Fibroblast of lung (primary cell): Measurements from ENCODE around the gene PIAS1. TPM values are rescaled to one million over a fixed set of nuclear protein-coding genes. Genes with fewer than 3 reads are reported as not detected.

Experiments used
- DNase-seq, 2 donors: peaks; one replicate each; pipeline versions ENCODE4 v3.0.0 to v3.0.0-alpha.2; 2010; ENCODE audit warnings: low read depth in 2 of 2
- H2AFZ ChIP-seq: 2 replicates; pipeline ENCODE4 v1.5.1; 2012; ENCODE audit warnings: low read length, control low read depth, inconsistent platforms
- H3K27ac ChIP-seq: 2 replicates; pipeline ENCODE4 v1.5.1; 2011; ENCODE audit warnings: low read length, control low read depth; ENCODE audit not compliant: insufficient read depth
- H3K27me3 ChIP-seq: 2 replicates; pipeline ENCODE4 v1.5.1; 2011; ENCODE audit warnings: mild to moderate bottlenecking, low read length; ENCODE audit not compliant: control insufficient read depth, insufficient read depth
- H3K36me3 ChIP-seq: 2 replicates; pipeline ENCODE4 v1.5.1; 2011; ENCODE audit warnings: low read length; ENCODE audit not compliant: control insufficient read depth, insufficient read depth
- H3K4me1 ChIP-seq: 2 replicates; pipeline ENCODE4 v1.5.1; 2011; ENCODE audit warnings: low read length; ENCODE audit not compliant: control insufficient read depth, insufficient read depth; ENCODE audit errors: extremely low read depth
- H3K4me2 ChIP-seq: 2 replicates; pipeline ENCODE4 v1.5.1; 2011; ENCODE audit warnings: low read length, control low read depth; ENCODE audit not compliant: insufficient read depth; ENCODE audit errors: extremely low read depth
- H3K4me3 ChIP-seq, 4 experiments: fragments of 200-600 bp in 1 of 4; sonication (generic) in 1 of 4; replicated peaks in 1 of 4; 2 replicates each; pipeline ENCODE4 v1.5.1; 2011 to 2016; ENCODE audit warnings: low read length in 4 of 4, low read depth in 3 of 4, mild to moderate bottlenecking in 3 of 4, control low read depth in 2 of 4, inconsistent platforms in 1 of 4, mixed read lengths in 1 of 4; ENCODE audit not compliant: insufficient read depth in 1 of 4; ENCODE audit errors: control extremely low read depth in 1 of 4
- H3K79me2 ChIP-seq: 2 replicates; pipeline ENCODE4 v1.5.1; 2012; ENCODE audit warnings: mild to moderate bottlenecking, low read length, inconsistent platforms; ENCODE audit not compliant: control insufficient read depth, insufficient read depth
- H3K9ac ChIP-seq: 2 replicates; pipeline ENCODE4 v1.5.1; 2011; ENCODE audit warnings: mild to moderate bottlenecking, low read length, control low read depth; ENCODE audit not compliant: insufficient read depth
- H3K9me3 ChIP-seq: 2 replicates; pipeline ENCODE4 v1.5.1; 2012; ENCODE audit warnings: low read depth, low read length; ENCODE audit not compliant: control insufficient read depth, insufficient read depth
- H4K20me1 ChIP-seq: 2 replicates; pipeline ENCODE4 v1.5.1; 2011; ENCODE audit warnings: low read length; ENCODE audit not compliant: control insufficient read depth, insufficient read depth; ENCODE audit errors: extremely low read depth
- EZH2 ChIP-seq: IDR thresholded peaks from 2 replicates; pipeline ENCODE4 v1.5.1; 2012; ENCODE audit warnings: low read length, control low read depth, mild to moderate bottlenecking; ENCODE audit errors: missing control alignments
- polyA plus RNA-seq, 2 donors: library from polyadenylated mRNA; depleted of rRNA in 1 of 2; stranded (reverse) in 1 of 2; unstranded in 1 of 2; fragments of >200 nt; gene quantifications; 2 replicates each; pipeline ENCODE4 v1.2.1, GENCODE V29; 2011 to 2012; ENCODE audit warnings: missing spikeins in 1 of 2
- total RNA-seq: library from RNA; depleted of rRNA; stranded (reverse); fragments of >200 nt; gene quantifications from 2 replicates; pipeline ENCODE4 v1.2.1, GENCODE V29; 2014
- TF ChIP-seq, protein P1 (sequence below), 2 donors: IDR thresholded peaks in 1 of 2; conservative IDR thresholded peaks in 1 of 2; 1 replicate in 1 of 2; 2 replicates in 1 of 2; pipeline ENCODE4 v1.5.1; 2011 to 2012; ENCODE audit warnings: low read length in 2 of 2, control low read depth in 1 of 2, inconsistent platforms in 1 of 2, low read depth in 1 of 2, mild to moderate bottlenecking in 1 of 2

The PIAS1 gene
- total and polyA plus RNA-seq, 2 donors (not counting 1 experiment from before 2014, with no cell fraction given) = 17.0 to 35.1 TPM

- no peak for DNase-seq
- no peak for TF ChIP-seq EZH2
- TF ChIP-seq, protein P1, sequence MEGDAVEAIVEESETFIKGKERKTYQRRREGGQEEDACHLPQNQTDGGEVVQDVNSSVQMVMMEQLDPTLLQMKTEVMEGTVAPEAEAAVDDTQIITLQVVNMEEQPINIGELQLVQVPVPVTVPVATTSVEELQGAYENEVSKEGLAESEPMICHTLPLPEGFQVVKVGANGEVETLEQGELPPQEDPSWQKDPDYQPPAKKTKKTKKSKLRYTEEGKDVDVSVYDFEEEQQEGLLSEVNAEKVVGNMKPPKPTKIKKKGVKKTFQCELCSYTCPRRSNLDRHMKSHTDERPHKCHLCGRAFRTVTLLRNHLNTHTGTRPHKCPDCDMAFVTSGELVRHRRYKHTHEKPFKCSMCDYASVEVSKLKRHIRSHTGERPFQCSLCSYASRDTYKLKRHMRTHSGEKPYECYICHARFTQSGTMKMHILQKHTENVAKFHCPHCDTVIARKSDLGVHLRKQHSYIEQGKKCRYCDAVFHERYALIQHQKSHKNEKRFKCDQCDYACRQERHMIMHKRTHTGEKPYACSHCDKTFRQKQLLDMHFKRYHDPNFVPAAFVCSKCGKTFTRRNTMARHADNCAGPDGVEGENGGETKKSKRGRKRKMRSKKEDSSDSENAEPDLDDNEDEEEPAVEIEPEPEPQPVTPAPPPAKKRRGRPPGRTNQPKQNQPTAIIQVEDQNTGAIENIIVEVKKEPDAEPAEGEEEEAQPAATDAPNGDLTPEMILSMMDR (conservative IDR thresholded peaks at IDR 0.05 in 1 of 2, IDR thresholded peaks at IDR 0.05 in 1 of 2; ENCODE audit: low read depth in 1 of 2, low read length in 2 of 2) = no peak
- H3K9me3 ChIP-seq = no peaks in the 10 kb centered on the region
- H3K27ac ChIP-seq = no peak overlapping the region
- no peaks in the 10 kb centered on the region for H3K27me3 ChIP-seq
- H3K9ac ChIP-seq = no peak overlapping the region
- no peak overlapping the region for H3K4me2 ChIP-seq
- H3K36me3 ChIP-seq = peaks cover 2% of the 10 kb centered on the region
- no peaks in the 10 kb centered on the region for H3K4me1 ChIP-seq
- no peaks in the 10 kb centered on the region for H4K20me1 ChIP-seq
- H2AFZ ChIP-seq = no peak overlapping the region
- no peak overlapping the region for H3K4me3 ChIP-seq
- no peaks in the 10 kb centered on the region for H3K79me2 ChIP-seq
Observed at GRCh38 chr15:68157074-68157473, 103.0 kb downstream of the PIAS1 start.

- Histone ChIP-seq H3K27ac (no peak overlapping the region), H3K27me3 (no peaks in the 10 kb centered on the region), H4K20me1 (no peaks in the 10 kb centered on the region), H3K4me2 (no peak overlapping the region), H3K9ac (no peak overlapping the region), H3K4me1 (no peaks in the 10 kb centered on the region), H3K36me3 (peaks cover 2% of the 10 kb centered on the region), H3K4me3 (no peak overlapping the region), H3K79me2 (no peaks in the 10 kb centered on the region), H3K9me3 (no peaks in the 10 kb centered on the region), H2AFZ (no peak overlapping the region)
- no peak for TF ChIP-seq EZH2
- TF ChIP-seq, protein P1 (conservative IDR thresholded peaks at IDR 0.05 in 1 of 2, IDR thresholded peaks at IDR 0.05 in 1 of 2; ENCODE audit: low read depth in 1 of 2, low read length in 2 of 2) = no peak
- peak in 1 of 2 donors; percentile 13 for DNase-seq
Observed at GRCh38 chr15:68158046-68158628, 104.0 kb downstream of the PIAS1 start.

- Histone ChIP-seq H3K4me3 (no peak overlapping the region), H3K4me2 (no peak overlapping the region), H3K27ac (no peak overlapping the region), H3K4me1 (no peaks in the 10 kb centered on the region), H3K9ac (no peak overlapping the region), H3K79me2 (no peaks in the 10 kb centered on the region), H3K36me3 (no peaks in the 10 kb centered on the region), H4K20me1 (no peaks in the 10 kb centered on the region), H3K9me3 (no peaks in the 10 kb centered on the region), H2AFZ (no peak overlapping the region), H3K27me3 (no peaks in the 10 kb centered on the region)
- no peak for DNase-seq
- TF ChIP-seq EZH2 = no peak
- TF ChIP-seq, protein P1 (conservative IDR thresholded peaks at IDR 0.05 in 1 of 2, IDR thresholded peaks at IDR 0.05 in 1 of 2; ENCODE audit: low read depth in 1 of 2, low read length in 2 of 2) = no peak
Observed at GRCh38 chr15:68163191-68163590, 109.1 kb downstream of the PIAS1 start.
